ENCODE data around the gene WDR54.
"Not testable (repeated sequence)": the region's sequence is repeated elsewhere in the genome, so short reads cannot be mapped to it uniquely, and the experiment has no call there.

The WDR54 gene

DNA sequence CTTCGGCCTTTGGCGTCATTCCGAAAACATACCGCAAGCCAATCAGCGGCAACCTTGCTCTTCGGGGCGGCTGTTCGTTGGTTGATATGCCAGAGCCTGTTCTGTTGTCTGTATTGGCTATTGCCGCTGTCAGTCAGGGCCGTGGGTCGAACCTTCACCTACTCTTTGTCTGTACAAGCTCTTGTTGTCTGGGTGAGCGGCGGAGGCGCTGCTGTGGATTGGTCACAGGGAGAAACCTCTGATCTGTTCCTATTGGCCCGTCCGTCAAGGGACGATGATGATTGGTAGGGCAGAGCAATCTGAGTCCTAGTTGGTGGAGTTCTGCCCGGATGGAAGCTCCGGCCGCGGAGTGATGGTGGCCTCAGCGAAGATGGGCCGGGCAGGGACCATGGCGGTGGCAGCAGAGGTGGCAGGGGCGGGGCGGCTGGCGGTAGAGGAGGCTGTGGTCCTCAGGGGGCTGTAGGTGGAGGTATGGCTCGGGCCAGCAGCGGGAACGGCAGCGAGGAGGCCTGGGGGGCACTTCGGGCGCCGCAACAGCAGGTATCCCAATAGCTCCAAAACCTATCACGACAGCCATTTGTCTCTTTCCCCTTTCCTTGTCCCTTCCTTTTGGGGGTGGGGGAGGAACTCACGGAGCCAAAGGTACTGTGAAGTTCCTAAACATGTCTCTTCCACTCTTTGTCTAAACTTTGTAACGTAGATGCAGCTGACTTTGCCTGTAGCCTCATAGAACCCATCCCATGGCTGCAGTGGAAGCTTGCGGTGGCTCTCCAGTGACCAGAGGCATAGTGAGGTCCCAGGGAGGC, 36.8 kb downstream of the WDR54 start, which contains the start of gene WBP1:
TSS of gene WBP1 (plus strand) at position 307 of the 806 bp plus-strand sequence. CDS start at position 472, 165 bp downstream.
- DNase-seq: peak; percentile 98

DNA sequence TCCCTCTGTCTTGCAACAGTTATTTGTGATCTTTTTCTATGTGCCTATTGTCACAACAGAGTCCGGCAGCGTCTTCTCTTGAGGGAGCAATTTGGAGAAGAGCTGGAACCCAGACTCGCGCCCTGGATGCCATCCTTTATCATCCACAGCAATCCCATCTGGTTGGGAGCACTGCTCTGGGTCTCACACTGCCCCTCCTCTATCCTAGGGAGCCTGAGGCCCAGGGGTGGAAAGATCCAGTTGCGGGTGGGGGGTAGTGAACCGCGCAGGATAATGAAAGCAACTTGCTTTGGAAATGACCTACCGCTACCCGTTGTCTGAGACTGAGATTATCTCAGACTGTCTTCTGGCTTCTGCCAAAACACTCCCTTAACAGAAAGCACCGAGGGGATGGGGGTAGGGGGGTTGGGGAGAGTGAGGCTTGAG, 37.4 kb downstream of the WDR54 start:
- no peak for DNase-seq

DNA sequence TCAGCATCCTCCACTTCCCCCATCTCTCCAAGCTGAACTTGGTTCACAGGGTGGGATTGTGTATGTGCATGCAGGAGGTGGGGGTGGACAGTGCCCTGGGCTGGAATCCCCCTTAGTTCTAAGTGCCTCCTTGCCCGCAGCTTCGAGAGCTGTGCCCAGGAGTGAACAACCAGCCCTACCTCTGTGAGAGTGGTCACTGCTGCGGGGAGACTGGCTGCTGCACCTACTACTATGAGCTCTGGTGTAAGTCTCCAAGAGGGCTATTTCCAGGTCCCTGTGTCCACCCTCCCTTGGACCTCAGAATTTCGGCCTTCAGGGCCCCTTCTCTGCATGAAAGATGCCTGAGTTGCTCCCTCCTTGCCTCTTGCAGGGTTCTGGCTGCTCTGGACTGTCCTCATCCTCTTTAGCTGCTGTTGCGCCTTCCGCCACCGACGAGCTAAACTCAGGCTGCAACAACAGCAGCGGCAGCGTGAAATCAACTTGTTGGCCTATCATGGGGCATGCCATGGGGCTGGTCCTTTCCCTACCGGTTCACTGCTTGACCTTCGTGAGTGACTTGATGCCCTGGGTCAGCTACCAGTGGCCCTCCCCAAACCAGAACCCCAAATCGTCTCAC, 38.1 kb downstream of the WDR54 start:
- not testable (repeated sequence) for DNase-seq

DNA sequence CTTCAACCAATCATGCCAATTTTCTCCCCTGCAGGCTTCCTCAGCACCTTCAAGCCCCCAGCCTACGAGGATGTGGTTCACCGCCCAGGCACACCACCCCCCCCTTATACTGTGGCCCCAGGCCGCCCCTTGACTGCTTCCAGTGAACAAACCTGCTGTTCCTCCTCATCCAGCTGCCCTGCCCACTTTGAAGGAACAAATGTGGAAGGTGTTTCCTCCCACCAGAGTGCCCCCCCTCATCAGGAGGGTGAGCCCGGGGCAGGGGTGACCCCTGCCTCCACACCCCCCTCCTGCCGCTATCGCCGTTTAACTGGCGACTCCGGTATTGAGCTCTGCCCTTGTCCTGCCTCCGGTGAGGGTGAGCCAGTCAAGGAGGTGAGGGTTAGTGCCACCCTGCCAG, 38.7 kb downstream of the WDR54 start:
- DNase-seq: not testable (repeated sequence)

DNA sequence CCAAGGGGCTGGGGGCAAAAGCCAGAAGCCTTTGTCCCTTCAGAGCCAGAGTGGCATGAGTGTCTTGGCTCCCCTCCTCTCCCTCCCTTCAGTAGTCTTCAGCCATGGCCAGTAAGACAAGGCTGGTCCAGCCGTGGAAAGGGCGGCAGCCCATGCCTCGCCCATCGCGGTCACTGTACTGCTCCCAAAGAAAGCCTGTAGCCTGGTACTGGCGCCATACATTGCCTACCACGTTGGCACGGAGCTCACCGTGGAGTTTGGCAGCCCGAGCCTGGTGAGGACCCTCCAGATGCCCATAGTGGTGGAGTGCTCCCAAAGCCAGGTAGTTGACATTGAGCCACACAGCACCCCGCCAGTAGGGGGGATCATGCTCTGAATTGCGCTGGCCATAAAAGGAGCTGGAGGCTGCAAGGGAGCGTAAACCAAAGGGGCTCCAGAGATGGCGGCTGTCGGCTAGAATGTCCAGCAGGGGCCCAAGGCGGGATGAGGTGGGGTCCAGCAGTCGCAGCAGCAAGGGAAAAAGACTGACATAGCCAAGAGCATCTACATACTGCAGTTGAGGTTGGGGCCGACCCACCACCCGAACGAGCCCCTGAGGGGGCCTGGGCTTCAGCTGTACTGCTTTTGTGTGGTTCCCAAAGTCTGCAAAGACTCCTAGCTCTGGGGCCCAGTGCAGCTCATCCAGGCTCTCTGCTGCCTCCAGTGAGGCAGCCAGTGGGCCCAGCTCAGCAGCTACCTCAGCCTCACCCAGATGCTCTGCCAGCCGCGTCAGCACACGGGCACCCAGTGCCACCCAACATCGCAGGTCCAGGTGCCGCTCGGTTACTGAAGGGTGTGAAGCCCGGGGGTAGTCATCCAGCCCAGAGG, 39.9 kb downstream of the WDR54 start:
- DNase-seq: no peak

DNA sequence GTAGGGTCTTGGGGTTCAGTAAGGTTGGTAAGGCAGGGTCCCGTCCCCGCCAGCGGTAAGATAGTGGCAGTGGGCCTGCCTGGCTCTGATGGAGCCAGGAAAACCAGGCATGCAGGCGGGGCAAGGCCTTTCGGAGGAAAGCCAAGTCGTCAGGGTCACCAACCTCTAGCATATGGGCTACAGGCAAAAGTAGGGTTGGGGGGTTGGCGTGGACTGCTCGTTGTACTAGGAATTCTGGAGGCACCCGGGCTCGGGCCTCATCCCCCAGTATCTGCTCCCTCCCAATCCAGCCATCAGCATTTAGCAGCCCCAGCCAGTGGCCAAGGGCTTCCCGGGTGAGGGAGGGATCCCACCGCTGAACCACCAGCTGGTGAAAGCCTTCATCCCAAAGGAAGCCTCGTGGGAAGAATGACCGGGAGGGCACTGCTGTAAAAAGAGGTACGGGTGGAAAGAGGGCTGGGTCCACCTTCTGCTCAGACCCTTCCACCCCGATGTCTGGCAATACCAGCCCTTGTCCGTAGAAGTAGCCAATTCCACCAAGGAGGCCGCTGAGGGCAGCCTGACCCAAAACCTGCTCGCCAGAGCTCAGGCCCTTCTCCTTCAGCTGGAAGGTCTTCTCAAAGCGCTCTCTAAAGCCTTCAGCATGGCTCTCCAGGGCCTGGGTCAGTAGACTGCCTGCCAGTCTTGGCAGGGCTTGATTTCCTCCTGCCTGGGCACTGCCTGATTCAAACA, 40.7 kb downstream of the WDR54 start:
- DNase-seq: no peak

DNA sequence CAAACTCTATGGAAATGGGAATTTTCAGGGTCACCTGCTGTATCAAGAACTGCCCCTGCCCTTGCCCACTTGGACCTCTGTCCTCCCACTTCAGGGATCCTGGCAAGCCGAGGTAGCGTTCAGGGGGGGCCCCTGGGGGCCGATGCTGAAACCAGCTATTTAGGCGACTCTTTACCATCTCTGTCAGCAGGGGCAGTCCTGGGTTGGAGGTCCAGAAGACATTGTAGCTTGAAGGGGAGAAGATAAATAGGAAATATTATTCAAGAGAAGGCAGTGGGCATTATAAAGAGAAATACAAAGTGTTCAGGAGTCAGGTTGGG, 41.2 kb downstream of the WDR54 start:
- no peak for DNase-seq

DNA sequence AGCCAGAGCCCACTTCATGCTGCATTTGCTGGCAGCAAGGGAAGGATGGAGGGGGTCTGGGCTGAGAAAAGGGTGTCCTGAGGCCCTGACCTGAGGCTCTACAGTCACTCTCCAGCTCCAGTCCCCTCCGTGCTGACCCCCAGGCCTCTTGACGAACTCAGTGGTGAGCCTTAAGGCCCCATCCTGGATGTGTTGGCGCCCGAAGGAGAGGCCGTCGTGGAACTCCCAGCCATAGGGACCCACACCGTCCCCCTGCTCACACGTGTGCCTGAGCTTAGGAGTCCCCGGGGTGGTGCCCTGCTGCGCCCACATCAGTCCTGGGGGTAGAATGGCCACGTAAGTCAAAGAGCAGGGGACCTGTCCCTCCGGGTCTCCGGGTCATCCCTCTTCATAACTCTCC, 42.9 kb downstream of the WDR54 start:
- no peak for DNase-seq

DNA sequence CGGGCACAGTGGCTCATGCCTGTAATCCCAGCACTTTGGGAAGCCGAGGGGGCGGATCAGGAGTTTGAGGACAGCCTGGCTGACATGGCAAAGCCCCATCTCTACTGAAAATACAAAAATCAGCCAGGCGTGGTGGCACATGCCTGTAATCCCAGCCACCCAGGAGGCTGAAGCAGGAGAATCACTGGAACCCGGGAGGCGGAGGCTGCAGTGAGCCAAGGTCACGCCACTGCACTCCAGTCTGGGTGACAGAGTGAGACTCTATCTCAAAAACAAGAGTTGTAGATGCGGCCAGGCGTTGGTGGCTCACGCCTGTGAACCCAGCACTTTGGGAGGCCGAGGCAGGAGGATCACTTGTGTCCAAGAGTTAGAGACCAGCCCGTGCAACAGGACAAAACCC, 49.2 kb downstream of the WDR54 start:
- not testable (repeated sequence) for DNase-seq

DNA sequence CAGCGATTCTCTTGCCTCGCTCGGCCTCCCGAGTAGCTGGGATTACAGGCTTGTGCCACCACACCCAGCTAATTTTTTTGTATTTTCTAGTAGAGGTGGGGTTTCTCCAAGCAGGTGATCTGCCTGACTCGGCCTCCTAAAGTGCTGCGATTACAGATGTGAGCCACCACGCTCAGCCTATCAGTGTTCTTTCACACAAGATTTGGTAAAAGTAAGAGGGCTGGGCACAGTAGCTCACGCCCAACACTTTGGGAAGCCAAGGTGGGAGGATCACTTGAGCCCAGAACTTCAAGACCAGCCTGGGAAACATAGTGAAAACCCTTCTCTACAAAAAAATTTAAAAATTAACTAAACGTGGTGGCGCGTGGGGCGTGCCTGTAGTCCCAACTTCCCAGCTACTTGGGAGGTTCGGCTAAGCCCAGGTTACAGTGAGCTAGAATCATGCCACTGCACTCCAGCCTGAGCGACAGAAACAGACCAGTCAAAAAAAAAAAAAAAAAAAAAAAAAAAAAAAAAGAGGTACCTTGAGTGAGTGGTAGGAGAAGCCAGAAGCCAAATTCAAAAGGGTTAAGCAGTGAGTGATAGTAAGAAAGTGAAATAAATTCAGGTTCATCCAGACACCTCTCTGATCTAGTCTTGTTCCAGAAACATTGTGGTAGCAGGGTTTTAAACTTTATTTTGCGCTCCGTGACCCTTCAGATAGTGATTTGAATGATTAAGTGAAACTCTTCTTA, 50.0 kb downstream of the WDR54 start:
- no peak for DNase-seq

DNA sequence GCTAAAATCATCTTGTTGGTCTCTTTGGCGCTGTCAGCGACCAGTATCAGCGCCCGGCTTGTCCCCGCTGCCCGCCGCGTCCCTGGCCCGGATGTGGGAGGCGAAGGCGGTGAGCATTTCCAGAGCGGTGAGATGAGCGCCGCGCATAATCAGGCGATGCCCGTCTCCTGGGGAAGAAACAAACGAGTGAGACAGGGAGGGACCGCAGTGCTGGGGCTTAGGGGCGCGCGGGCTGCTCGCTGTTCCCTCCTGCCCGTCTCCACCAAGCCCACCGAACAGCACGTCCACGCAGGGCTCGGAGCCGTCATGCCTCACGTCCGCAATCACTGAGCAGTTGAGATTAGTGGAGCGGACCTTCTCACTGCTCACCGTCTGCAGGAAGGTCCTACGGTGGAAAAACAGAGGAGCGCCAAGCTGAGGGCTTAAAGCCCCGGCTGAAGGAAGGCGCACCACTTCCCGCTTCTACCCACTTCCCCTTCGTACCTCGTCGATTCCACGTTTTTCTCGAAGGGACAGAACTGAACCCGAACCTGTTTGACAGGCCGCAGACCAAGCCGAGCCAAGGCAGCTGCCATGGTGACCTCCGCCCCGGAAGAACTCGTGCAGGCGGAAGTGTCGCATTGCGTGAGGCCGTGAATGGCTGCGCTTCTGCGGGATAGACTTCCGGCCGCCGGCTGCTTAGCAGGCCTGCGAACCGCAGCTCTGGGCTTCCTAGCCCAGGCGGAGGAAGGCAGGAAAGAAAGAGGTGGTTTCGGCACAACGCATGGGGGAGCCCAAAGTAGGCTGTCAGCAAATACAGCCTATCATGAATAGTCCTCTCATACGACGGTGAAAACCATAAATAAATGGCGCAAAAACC, 50.8 kb downstream of the WDR54 start, which contains the start of gene MRPL53:
TSS of gene MRPL53 (minus strand) at position 595 of the 859 bp plus-strand sequence. CDS start at position 575, 20 bp downstream.
- DNase-seq: peak; percentile 97

DNA sequence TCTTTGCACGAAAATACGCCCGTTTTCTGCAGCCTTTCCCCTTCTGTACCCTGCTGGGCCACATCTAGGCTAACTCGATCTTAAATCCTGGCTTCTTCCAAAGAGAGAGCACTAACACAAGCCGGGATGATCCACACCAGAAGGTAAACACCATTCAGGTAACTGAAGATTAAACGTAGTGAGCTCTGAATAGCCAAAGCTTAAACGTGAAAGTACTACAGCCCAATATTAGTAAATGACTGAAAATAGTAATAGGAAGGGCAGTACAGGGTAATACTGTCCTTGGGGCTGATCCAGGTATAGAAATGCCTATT, 51.4 kb downstream of the WDR54 start:
- no peak for DNase-seq

DNA sequence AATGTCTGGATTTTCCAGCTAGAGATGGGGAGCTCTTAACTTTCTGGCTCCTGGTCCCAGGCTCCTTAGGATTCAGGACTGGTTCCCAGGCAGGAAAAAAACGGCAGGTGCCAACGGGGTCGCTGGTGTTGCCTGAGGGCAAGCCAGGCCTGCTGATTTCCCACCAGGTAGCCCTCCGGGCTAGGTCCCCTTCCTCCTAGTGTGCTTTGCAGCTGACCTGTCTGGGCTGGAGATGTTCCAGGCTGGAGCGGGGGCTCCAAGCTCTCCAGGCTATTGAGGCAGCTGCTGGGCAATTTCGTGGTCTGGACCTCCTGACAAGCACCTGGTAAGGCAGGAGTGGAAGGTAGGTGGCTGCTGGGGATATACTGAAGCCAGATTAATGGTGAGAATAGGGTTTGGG, 53.0 kb downstream of the WDR54 start:
- DNase-seq: no peak

DNA sequence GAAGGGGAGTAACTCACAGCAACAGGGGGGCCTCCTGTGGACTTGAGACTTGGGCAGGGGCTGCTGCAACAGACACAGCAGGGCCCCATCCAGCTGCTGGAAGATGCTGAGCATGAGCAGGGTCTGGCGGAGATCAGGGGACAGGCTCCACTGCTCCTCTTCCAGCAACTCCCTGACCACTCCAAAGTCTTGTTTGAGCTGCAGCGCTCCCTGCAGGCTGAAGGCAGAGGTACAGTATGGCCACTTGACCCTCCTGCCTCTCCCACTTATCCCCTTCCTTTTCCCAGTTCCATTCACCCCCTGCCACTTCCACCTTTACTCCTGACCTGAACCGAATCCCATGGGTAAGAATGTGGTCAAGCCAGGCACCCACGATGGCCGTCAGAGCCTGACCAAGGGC, 53.4 kb downstream of the WDR54 start:
- DNase-seq: no peak
